Neuronal stem cell (in vitro differentiated cells): ENCODE data around the gene C1orf74.
"Not testable (repeated sequence)": the region's sequence is repeated elsewhere in the genome, so short reads cannot be mapped to it uniquely, and the experiment has no call there.

ENCODE experiments used
- DNase-seq: peaks from one replicate; pipeline ENCODE4 v3.0.0-alpha.2; 2013; ENCODE audit warnings: low spot score
- H2AFZ ChIP-seq: one replicate; pipeline ENCODE4 v1.6.1; 2013; ENCODE audit warnings: mild to moderate bottlenecking, low read length, inconsistent platforms
- H2AK5ac ChIP-seq: 2 replicates; pipeline ENCODE4 v1.6.1; 2013; ENCODE audit warnings: low read depth, mild to moderate bottlenecking, inconsistent platforms, low read length, moderate library complexity, mixed read lengths
- H2BK120ac ChIP-seq: 2 replicates; pipeline ENCODE4 v1.6.1; 2013; ENCODE audit warnings: low read depth, mild to moderate bottlenecking, inconsistent platforms, low read length, moderate library complexity, mixed read lengths
- H2BK12ac ChIP-seq: one replicate; pipeline ENCODE4 v1.6.1; 2013; ENCODE audit warnings: low read length, inconsistent platforms
- H2BK15ac ChIP-seq: 2 replicates; pipeline ENCODE4 v1.6.1; 2013; ENCODE audit warnings: mild to moderate bottlenecking, low read length, inconsistent platforms, mixed read lengths
- H2BK5ac ChIP-seq: one replicate; pipeline ENCODE4 v1.6.1; 2013; ENCODE audit warnings: inconsistent platforms, mild to moderate bottlenecking, low read length, moderate library complexity
- H3K14ac ChIP-seq: one replicate; pipeline ENCODE4 v1.6.1; 2013; ENCODE audit warnings: low read length, inconsistent platforms
- H3K18ac ChIP-seq: 2 replicates; pipeline ENCODE4 v1.6.1; 2013; ENCODE audit warnings: low read length, inconsistent platforms
- H3K23ac ChIP-seq: 2 replicates; pipeline ENCODE4 v1.6.1; 2013; ENCODE audit warnings: low read depth, mild to moderate bottlenecking, mixed read lengths, low read length, inconsistent platforms; ENCODE audit not compliant: poor library complexity
- H3K27ac ChIP-seq: replicated peaks from 3 replicates; pipeline ENCODE4 v1.5.1; 2013; ENCODE audit warnings: low read length, inconsistent platforms
- H3K27me3 ChIP-seq, 3 experiments: 2 replicates each; pipeline ENCODE4 v1.6.1; 2013; ENCODE audit warnings: low read length in 3 of 3, mild to moderate bottlenecking in 2 of 3, inconsistent platforms in 1 of 3, low read depth in 1 of 3, mixed read lengths in 1 of 3, moderate library complexity in 1 of 3; ENCODE audit not compliant: control insufficient read depth in 3 of 3, insufficient read depth in 3 of 3
- H3K36me3 ChIP-seq, 2 donors: replicated peaks in 1 of 2; 2 replicates each; pipeline ENCODE4 v1.6.1; 2013; ENCODE audit warnings: low read length in 2 of 2; ENCODE audit not compliant: control insufficient read depth in 2 of 2, insufficient read depth in 2 of 2
- H3K4ac ChIP-seq: 2 replicates; pipeline ENCODE4 v1.6.1; 2013; ENCODE audit warnings: inconsistent platforms, mild to moderate bottlenecking, low read length, moderate library complexity
- H3K4me1 ChIP-seq, 2 donors: 1 replicate in 1 of 2; 2 replicates in 1 of 2; pipeline ENCODE4 v1.6.1; 2013; ENCODE audit warnings: low read length in 2 of 2, low read depth in 1 of 2; ENCODE audit not compliant: control insufficient read depth in 2 of 2, insufficient read depth in 1 of 2
- H3K4me2 ChIP-seq: one replicate; pipeline ENCODE4 v1.6.1; 2013; ENCODE audit warnings: mild to moderate bottlenecking, low read length, inconsistent platforms; ENCODE audit not compliant: insufficient read depth, poor library complexity, severe bottlenecking
- H3K4me3 ChIP-seq, 2 donors: 2 replicates each; pipeline ENCODE4 v1.5.1; 2013; ENCODE audit warnings: low read length in 2 of 2, mild to moderate bottlenecking in 2 of 2, inconsistent platforms in 1 of 2, moderate library complexity in 1 of 2
- H3K79me1 ChIP-seq: one replicate; pipeline ENCODE4 v1.6.1; 2013; ENCODE audit warnings: low read depth, mild to moderate bottlenecking, inconsistent platforms, low read length, moderate library complexity
- H3K9ac ChIP-seq: one replicate; pipeline ENCODE4 v1.6.1; 2013; ENCODE audit warnings: mild to moderate bottlenecking, low read depth, low read length, inconsistent platforms; ENCODE audit not compliant: poor library complexity
- H3K9me3 ChIP-seq, 2 donors: replicated peaks in 1 of 2; 2 replicates each; pipeline versions ENCODE3 to v1.6.1; 2013; ENCODE audit warnings: low read length in 2 of 2, mild to moderate bottlenecking in 2 of 2, inconsistent platforms in 1 of 2, low read depth in 1 of 2, mixed read lengths in 1 of 2, moderate library complexity in 1 of 2; ENCODE audit not compliant: control insufficient read depth in 2 of 2, insufficient read depth in 1 of 2
- H4K8ac ChIP-seq: one replicate; pipeline ENCODE4 v1.6.1; 2013; ENCODE audit warnings: low read depth, mild to moderate bottlenecking, inconsistent platforms, low read length, moderate library complexity
- H4K91ac ChIP-seq: one replicate; pipeline ENCODE4 v1.6.1; 2013; ENCODE audit warnings: low read length, low read depth, mild to moderate bottlenecking, inconsistent platforms; ENCODE audit not compliant: poor library complexity
- WGBS, 2 donors: extraction: QIAGEN DNeasy Blood & Tissue Kit; methylation state at CpG; one replicate each; pipeline ENCODE4 v1.1.7; 2013; ENCODE audit warnings: missing lambda C conversion rate in 2 of 2, mixed read lengths in 1 of 2; ENCODE audit not compliant: insufficient read length in 2 of 2, insufficient replicate concordance in 1 of 2; ENCODE audit errors: extremely low coverage in 2 of 2; 5-methylcytosine and 5-hydroxymethylcytosine counted together

The C1orf74 gene

DNA sequence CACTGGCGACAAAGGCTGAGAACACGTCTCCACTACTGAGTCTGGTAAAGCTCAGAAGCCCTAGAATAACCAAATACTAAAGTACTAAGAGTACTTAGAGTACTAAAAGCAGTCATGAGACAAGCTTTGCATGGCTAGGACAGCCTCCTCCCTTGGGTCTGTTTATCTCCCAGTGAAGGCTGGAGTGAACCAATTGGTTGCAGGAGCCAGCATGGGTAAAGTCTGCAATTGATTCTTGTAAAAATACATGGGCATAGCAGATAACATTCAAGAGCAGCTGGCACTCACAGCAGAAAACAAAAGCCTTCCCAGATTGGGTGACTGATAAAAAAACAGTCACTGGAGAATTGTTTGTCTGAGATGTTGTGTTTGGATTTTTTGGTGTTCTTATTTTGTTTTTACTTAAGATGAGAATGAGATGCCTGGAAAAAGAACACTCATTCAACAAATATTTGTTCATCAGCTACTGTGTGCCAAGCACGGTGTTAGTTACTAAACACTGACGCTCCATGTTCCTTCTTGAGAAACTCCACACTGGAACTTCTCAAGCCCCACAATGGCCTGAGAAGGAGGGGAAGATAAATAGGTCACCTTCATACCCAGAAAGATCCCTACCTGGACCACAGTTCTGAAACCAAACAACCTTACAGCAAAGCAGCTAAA, 17.9 kb upstream of the C1orf74 start:
- no peak overlapping the region for H2BK15ac ChIP-seq
- DNase-seq, result no peak
- peaks cover 0 to 5% of the 10 kb centered on the region in 2 donors for H3K4me1 ChIP-seq
- no peak overlapping the region for H2AK5ac ChIP-seq
- peaks cover 0 to 4% of the 10 kb centered on the region in 2 donors for H3K9me3 ChIP-seq
- H2AFZ ChIP-seq, result no peak overlapping the region
- no peak overlapping the region for H3K27ac ChIP-seq
- H3K14ac ChIP-seq, result no peak overlapping the region
- no peak overlapping the region for H2BK5ac ChIP-seq
- no peak overlapping the region for H4K8ac ChIP-seq
- no peak overlapping the region for H3K4me3 ChIP-seq
- no peak overlapping the region for H3K18ac ChIP-seq
- no peak overlapping the region for H3K4ac ChIP-seq
- no peak overlapping the region for H3K4me2 ChIP-seq
- H2BK120ac ChIP-seq, result no peak overlapping the region
- no peaks in the 10 kb centered on the region for H3K79me1 ChIP-seq
- H3K36me3 ChIP-seq, result no peaks in the 10 kb centered on the region
- peaks cover 0 to 89% (median 21%) of the 10 kb centered on the region in 3 experiments for H3K27me3 ChIP-seq
- no CpG with 5 or more reads among the region's 4 CpGs for WGBS, 2 donors
- H3K9ac ChIP-seq, result no peak overlapping the region
- no peak overlapping the region for H3K23ac ChIP-seq
- no peak overlapping the region for H4K91ac ChIP-seq
- H2BK12ac ChIP-seq, result no peak overlapping the region

DNA sequence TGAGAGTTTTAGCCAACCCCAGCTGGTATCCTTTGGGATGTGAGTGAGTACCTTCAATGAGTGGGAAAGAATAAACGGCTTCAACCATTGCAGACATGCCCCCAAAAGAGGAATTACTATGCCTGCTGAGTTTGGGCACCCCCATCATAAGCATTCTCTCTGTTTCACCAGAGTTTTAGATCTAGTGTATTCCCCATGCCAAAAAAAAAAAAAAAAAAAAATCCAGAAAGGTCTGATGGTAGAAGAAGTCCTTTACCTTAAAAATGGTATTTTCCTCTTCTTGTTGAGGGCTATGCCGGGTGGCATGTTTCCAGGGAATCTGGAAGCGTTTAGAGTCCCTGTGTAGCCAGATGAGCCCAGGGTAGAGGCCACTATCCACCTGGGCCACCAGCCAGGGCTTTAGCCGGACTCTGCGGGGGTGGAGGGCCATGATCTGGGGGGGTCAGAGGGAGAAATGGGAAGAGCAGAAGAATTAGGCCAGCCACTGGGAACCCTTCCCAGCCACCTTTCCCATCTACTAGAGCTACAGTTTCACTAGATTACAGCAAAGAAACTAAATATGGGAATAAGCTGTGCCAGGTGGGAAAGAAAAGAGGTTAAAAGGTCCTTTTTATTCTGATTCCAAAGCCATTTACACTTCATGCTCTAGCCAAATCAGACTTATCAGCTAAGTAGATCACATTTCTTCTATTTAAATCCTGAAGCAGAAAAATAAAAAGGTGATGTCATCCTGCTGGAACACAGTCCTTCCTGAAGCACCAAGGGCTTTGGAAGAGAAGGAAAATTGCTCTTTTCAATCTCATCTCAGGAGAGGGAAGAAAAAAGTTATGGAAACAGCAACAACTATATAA, 16.9 kb upstream of the C1orf74 start:
- no peaks in the 10 kb centered on the region for H3K79me1 ChIP-seq
- H2BK15ac ChIP-seq, result no peak overlapping the region
- H3K14ac ChIP-seq, result no peak overlapping the region
- no peak overlapping the region for H3K27ac ChIP-seq
- H3K4me3 ChIP-seq, result no peak overlapping the region
- no CpG with 5 or more reads among the region's 5 CpGs for WGBS, 2 donors
- H2AK5ac ChIP-seq, result no peak overlapping the region
- peaks cover 0 to 4% of the 10 kb centered on the region in 2 donors for H3K9me3 ChIP-seq
- H2BK12ac ChIP-seq, result no peak overlapping the region
- no peak overlapping the region for H3K9ac ChIP-seq
- no peak overlapping the region for H4K8ac ChIP-seq
- DNase-seq, result no peak
- peaks cover 0 to 88% (median 21%) of the 10 kb centered on the region in 3 experiments for H3K27me3 ChIP-seq
- H3K23ac ChIP-seq, result no peak overlapping the region
- peaks cover 0 to 3% of the 10 kb centered on the region in 2 donors for H3K4me1 ChIP-seq
- H4K91ac ChIP-seq, result no peak overlapping the region
- H3K18ac ChIP-seq, result no peak overlapping the region
- H2AFZ ChIP-seq, result no peak overlapping the region
- no peak overlapping the region for H2BK5ac ChIP-seq
- no peak overlapping the region for H2BK120ac ChIP-seq
- H3K4me2 ChIP-seq, result no peak overlapping the region
- no peaks in the 10 kb centered on the region for H3K36me3 ChIP-seq
- H3K4ac ChIP-seq, result no peak overlapping the region

DNA sequence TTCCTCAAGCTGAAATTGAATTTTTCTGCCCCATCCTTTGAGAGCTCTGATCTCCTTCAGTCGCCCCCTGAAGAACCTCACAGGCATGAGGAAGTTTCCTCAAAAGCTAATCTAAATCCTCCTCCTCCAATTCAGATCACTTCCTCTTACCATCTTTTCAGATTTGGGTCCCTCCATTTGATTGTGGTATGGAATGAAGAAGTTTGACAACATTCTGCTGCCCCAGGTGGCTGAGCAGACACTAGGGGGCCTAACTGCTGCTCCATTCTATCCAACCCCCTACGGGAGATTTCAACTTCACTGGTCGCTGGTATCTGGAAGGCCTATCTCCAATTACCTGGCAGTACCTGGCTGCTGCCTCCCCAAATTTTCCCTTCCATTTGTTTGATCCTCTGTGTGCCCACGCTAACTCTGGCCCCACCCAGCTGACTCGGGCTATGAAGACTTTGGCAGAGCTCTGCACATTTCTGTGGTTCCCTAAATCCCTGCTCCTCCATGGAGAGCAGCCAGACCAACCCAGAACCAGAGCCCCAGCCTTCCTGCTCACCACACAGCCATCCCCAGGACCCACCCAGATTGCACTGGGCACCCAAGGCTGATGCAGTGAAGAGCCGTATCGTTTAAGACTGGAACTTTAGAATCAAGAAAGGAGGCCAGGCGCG, 13.8 kb upstream of the C1orf74 start:
- Histone ChIP-seq H3K27me3 (peaks cover 0 to 70% (median 0%) of the 10 kb centered on the region in 3 experiments), H2AFZ (no peak overlapping the region), H3K4me2 (no peak overlapping the region), H2BK120ac (no peak overlapping the region), H2BK15ac (no peak overlapping the region), H3K23ac (no peak overlapping the region), H3K79me1 (no peaks in the 10 kb centered on the region), H2BK12ac (no peak overlapping the region), H4K91ac (no peak overlapping the region), H3K9me3 (no peaks in the 10 kb centered on the region), H3K14ac (no peak overlapping the region), H3K4me1 (no peaks in the 10 kb centered on the region), H3K36me3 (no peaks in the 10 kb centered on the region), H3K18ac (no peak overlapping the region), H4K8ac (no peak overlapping the region), H3K9ac (no peak overlapping the region), H3K4me3 (no peak overlapping the region), H2AK5ac (no peak overlapping the region), H3K27ac (no peak overlapping the region), H3K4ac (no peak overlapping the region), H2BK5ac (no peak overlapping the region)
- no CpG with 5 or more reads among the region's 9 CpGs for WGBS, 2 donors
- DNase-seq, result no peak

DNA sequence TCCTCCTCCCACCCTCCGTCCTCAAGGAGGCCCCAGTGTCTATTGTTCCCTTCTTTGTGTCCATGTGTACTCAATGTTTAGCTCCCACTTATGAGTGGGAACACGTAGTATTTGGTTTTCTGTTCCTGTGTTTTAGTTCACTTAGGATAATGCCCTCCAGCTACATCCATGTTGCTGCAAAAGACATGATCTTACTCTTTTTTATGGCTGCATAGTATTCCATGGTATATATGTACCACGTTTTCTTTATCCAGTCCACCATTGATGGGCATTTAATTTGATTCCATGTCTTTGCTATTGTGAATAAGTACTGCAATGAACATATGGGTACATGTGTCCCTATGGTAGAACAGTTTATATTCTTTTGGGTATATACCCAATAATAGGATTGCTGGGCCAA, 9.4 kb upstream of the C1orf74 start:
- not testable (repeated sequence) for H2BK5ac ChIP-seq, H3K79me1 ChIP-seq, H3K36me3 ChIP-seq, H3K23ac ChIP-seq, H3K9me3 ChIP-seq, H4K8ac ChIP-seq, H4K91ac ChIP-seq, H2BK12ac ChIP-seq, H3K4me2 ChIP-seq, H3K18ac ChIP-seq, H3K4me1 ChIP-seq, H3K9ac ChIP-seq, H3K27ac ChIP-seq, H3K4me3 ChIP-seq, H2AK5ac ChIP-seq, H2BK15ac ChIP-seq, H2BK120ac ChIP-seq, H2AFZ ChIP-seq, H3K14ac ChIP-seq, DNase-seq, H3K4ac ChIP-seq
- H3K27me3 ChIP-seq, result peaks cover 0 to 64% (median 3%) of the 10 kb centered on the region in 3 experiments
- WGBS, 2 donors, result no CpG with 5 or more reads among the region's 3 CpGs
